WTC11 (cell line): ENCODE measurements around the gene GLE1.

ENCODE experiments used
- CREB1 ChIP-seq: sonication (generic); formaldehyde crosslinking; IDR thresholded peaks from 2 replicates; pipeline ENCODE4 v1.8.0; 2023; ENCODE audit warnings: mild to moderate bottlenecking, missing genetic modification reagents
- CTCF ChIP-seq: fragments of 200-600 bp; IDR thresholded peaks from 2 replicates; pipeline ENCODE4 v1.8.0; 2022; ENCODE audit warnings: antibody characterized with exemption
- E2F1 ChIP-seq: sonication (generic); formaldehyde crosslinking; IDR thresholded peaks from 2 replicates; pipeline ENCODE4 v1.8.0; 2022; ENCODE audit warnings: mild to moderate bottlenecking, missing genetic modification reagents
- ESRRA ChIP-seq: sonication (generic); formaldehyde crosslinking; IDR thresholded peaks from 2 replicates; pipeline ENCODE4 v1.8.1; 2022; ENCODE audit warnings: mild to moderate bottlenecking, missing genetic modification reagents, borderline replicate concordance
- IRF2 ChIP-seq: sonication (generic); formaldehyde crosslinking; IDR thresholded peaks from 2 replicates; pipeline ENCODE4 v1.8.0; 2022; ENCODE audit warnings: low read depth, missing genetic modification reagents, borderline replicate concordance
- MAX ChIP-seq: sonication (generic); formaldehyde crosslinking; IDR thresholded peaks from 2 replicates; pipeline ENCODE4 v1.8.0; 2022; ENCODE audit warnings: mild to moderate bottlenecking, missing genetic modification reagents
- MLX ChIP-seq: sonication (generic); formaldehyde crosslinking; IDR thresholded peaks from 2 replicates; pipeline ENCODE4 v1.8.1; 2023; ENCODE audit warnings: mild to moderate bottlenecking, missing genetic modification reagents, moderate library complexity
- NR3C1 ChIP-seq: sonication (generic); formaldehyde crosslinking; conservative IDR thresholded peaks from 2 replicates; pipeline ENCODE4 v1.8.1; 2023; ENCODE audit warnings: low read depth, mild to moderate bottlenecking, missing genetic modification reagents
- SP1 ChIP-seq: sonication (generic); formaldehyde crosslinking; conservative IDR thresholded peaks from 2 replicates; pipeline ENCODE4 v1.8.1; 2022; ENCODE audit warnings: missing genetic modification reagents
- TP53 ChIP-seq: sonication (generic); formaldehyde crosslinking; IDR thresholded peaks from 2 replicates; pipeline ENCODE4 v1.8.1; 2023; ENCODE audit warnings: mild to moderate bottlenecking, missing genetic modification reagents
- ZBTB43 ChIP-seq: sonication (generic); formaldehyde crosslinking; IDR thresholded peaks from 2 replicates; pipeline ENCODE4 v1.8.1; 2023; ENCODE audit warnings: mild to moderate bottlenecking, missing genetic modification reagents
- ZNF512 ChIP-seq: sonication (generic); formaldehyde crosslinking; IDR thresholded peaks from 2 replicates; pipeline ENCODE4 v1.8.1; 2022; ENCODE audit warnings: missing genetic modification reagents, borderline replicate concordance

- TF ChIP-seq NR3C1 (no peak), CTCF (no peak), SP1 (CRISPR knock-in tag) (no peak), MLX (no peak), CREB1 (CRISPR knock-in tag) (no peak), E2F1 (CRISPR knock-in tag) (no peak), ZBTB43 (CRISPR knock-in tag) (no peak), ESRRA (CRISPR knock-in tag) (no peak), TP53 (CRISPR knock-in tag) (no peak), ZNF512 (CRISPR knock-in tag) (no peak), IRF2 (CRISPR knock-in tag) (no peak), MAX (CRISPR knock-in tag) (no peak)
Observed at GRCh38 chr9:128568470-128569078, 64.1 kb downstream of the GLE1 start.
